ENCODE measurements around the gene LRRC34. TPM values are rescaled to one million over a fixed set of nuclear protein-coding genes. Genes with fewer than 3 reads are reported as not detected.

LRRC34 gene
- total and polyA plus RNA-seq, 10 of the 15 experiments (the other 5 are each of a cell fraction or from before 2014, with no cell fraction given): 0.24 to 3.7 (median 1.7) TPM

- no peak for TF ChIP-seq MLLT1 (IDR thresholded peaks at IDR 0.05)
- peak; percentile 83; the same call in 1 of the 2 replicates for TF ChIP-seq ZBED1 (IDR thresholded peaks at IDR 0.05; ENCODE audit: borderline replicate concordance)
- TF ChIP-seq SMAD5 (IDR thresholded peaks at IDR 0.05; ENCODE audit: low read depth): no peak
Measured at GRCh38 chr3:169846458-169847193, 33.9 kb upstream of the LRRC34 start (continued).

- ChIA-PET RAD21 (ENCODE audit: unreplicated experiment) (interaction anchor here (0.6 to 1.3 kb wide), 3 partner anchors 29 to 501 kb away, joined by 3 read pairs; no protein-coding TSS in a partner anchor), SMC1A (ENCODE audit: uncharacterized antibody, unreplicated experiment) (interaction anchor here (0.8 to 4.2 kb wide), 3 partner anchors 8 to 79 kb away, joined by 3 to 14 read pairs (median 6); no protein-coding TSS in a partner anchor), CTCF (interaction anchor here (0.9 to 1.0 kb wide), 2 partner anchors 19 to 21 kb away, joined by 3 read pairs; no protein-coding TSS in a partner anchor), POLR2A (no interaction called here)
- Histone ChIP-seq H3K9ac (ENCODE audit: control insufficient read depth, insufficient read depth, low read length) (no peak overlapping the region), H3K4me3 (no peak overlapping the region), H3K9me3 (replicated peaks; ENCODE audit: control insufficient read depth, insufficient read depth, low read length) (no peaks in the 10 kb centered on the region), H3K27me3 (replicated peaks in 1 of 2; ENCODE audit: control insufficient read depth in 2 of 2, insufficient read depth in 2 of 2, low read length in 1 of 2) (peaks cover 0 to 3% of the 10 kb centered on the region in 2 experiments; a peak in 2 of 4 replicates), H2AFZ (ENCODE audit: control insufficient read depth, low read depth, low read length) (peak overlapping the region; percentile 10; the same call in 1 of the 2 replicates), H3K79me2 (ENCODE audit: control insufficient read depth, insufficient read depth, low read length) (no peaks in the 10 kb centered on the region), H3K4me2 (ENCODE audit: control insufficient read depth, insufficient read depth) (no peak overlapping the region), H3K27ac (ENCODE audit: control insufficient read depth, insufficient read depth) (no peak overlapping the region), H3K36me3 (ENCODE audit: control insufficient read depth in 2 of 2, insufficient read depth in 2 of 2, low read length in 1 of 2) (no peaks in the 10 kb centered on the region), H3K4me1 (ENCODE audit: control insufficient read depth, insufficient read depth, low read length) (peaks cover 30% of the 10 kb centered on the region), H4K20me1 (ENCODE audit: control insufficient read depth, insufficient read depth) (no peaks in the 10 kb centered on the region)
- in situ Hi-C loops (cut with MboI): no loop called here
- ATAC-seq (no peak), FAIRE-seq (no peak), DNase-seq (ENCODE audit: low read depth, low spot score) (no peak)
- WGBS (ENCODE audit: insufficient coverage, insufficient replicate concordance, low lambda C conversion rate, missing lambda C conversion rate): 56% methylated on average over 3 of the region's 3 CpGs
- BruUV-seq (replicated peaks): no TSS peak
- TF ChIP-seq ATF2 (IDR thresholded peaks at IDR 0.05; ENCODE audit: low read length) (no peak), EZH2 (IDR thresholded peaks at IDR 0.05; ENCODE audit: borderline replicate concordance, control insufficient read depth, low read depth, low read length) (no peak), ZNF384 (IDR thresholded peaks at IDR 0.05; ENCODE audit: borderline replicate concordance, low read depth, low read length) (no peak), FOXM1 (IDR thresholded peaks at IDR 0.05; ENCODE audit: low read depth, low read length) (no peak), BCL11A (IDR thresholded peaks at IDR 0.05; ENCODE audit: low read depth, low read length) (no peak), CBX5 (IDR thresholded peaks at IDR 0.05; ENCODE audit: low read depth) (no peak), ZSCAN29 (IDR thresholded peaks at IDR 0.05) (no peak), PAX5 (IDR thresholded peaks at IDR 0.05; ENCODE audit: borderline replicate concordance, low read depth, low read length) (no peak), CBFB (IDR thresholded peaks at IDR 0.05; ENCODE audit: low read depth) (no peak), NFYA (IDR thresholded peaks at IDR 0.05; ENCODE audit: borderline replicate concordance, low read depth, low read length) (no peak), REST (IDR thresholded peaks at IDR 0.05; ENCODE audit: low read depth, low read length) (no peak), CBX3 (IDR thresholded peaks at IDR 0.05; ENCODE audit: borderline replicate concordance, low read depth) (no peak), CHD2 (IDR thresholded peaks at IDR 0.05; ENCODE audit: borderline replicate concordance, low read depth, low read length) (no peak)
- intact Hi-C loops (cut with micrococcal nuclease; ENCODE audit: unreplicated experiment): no loop called here
Measured at GRCh38 chr3:169842960-169843359, 30.3 kb upstream of the LRRC34 start.
